ENCODE data around the gene DISC1.

GRCh38 chr1:231829332-231829731 lies 202.7 kb downstream of the DISC1 start:
- no peak for TF ChIP-seq CTCF (conservative IDR thresholded peaks at IDR 0.05 in 1 of 2, IDR thresholded peaks at IDR 0.05 in 1 of 2; ENCODE audit: low read depth in 1 of 2, low read length in 2 of 2)
- no peak for TF ChIP-seq EZH2 (IDR thresholded peaks at IDR 0.05; ENCODE audit: low read length, missing control alignments)

Data from fibroblast of lung (primary cell).